Colonic mucosa (tissue), 4 donors: ENCODE data around the gene HID1. TPM values are rescaled to one million over a fixed set of nuclear protein-coding genes. Genes with fewer than 3 reads are reported as not detected.
"Not testable (repeated sequence)": the region's sequence is repeated elsewhere in the genome, so short reads cannot be mapped to it uniquely, and the experiment has no call there.

Experiments
- DNase-seq: peaks from one replicate; pipeline ENCODE4 v3.0.0-alpha.2; 2020
- H3K27ac ChIP-seq: fragments of 200-600 bp; one replicate; pipeline ENCODE4 v1.8.0; 2021
- H3K27me3 ChIP-seq: fragments of 200-600 bp; one replicate; pipeline ENCODE4 v1.8.0; 2021
- H3K36me3 ChIP-seq: fragments of 200-600 bp; one replicate; pipeline ENCODE4 v1.8.0; 2021
- H3K4me1 ChIP-seq: fragments of 200-600 bp; one replicate; pipeline ENCODE4 v1.8.0; 2021; ENCODE audit warnings: mild to moderate bottlenecking
- H3K4me3 ChIP-seq: fragments of 200-600 bp; one replicate; pipeline ENCODE4 v1.8.0; 2021
- H3K9ac ChIP-seq, 2 donors: one replicate each; pipeline ENCODE4 v1.7.0; 2013; ENCODE audit warnings: control low read depth in 2 of 2, low read depth in 2 of 2, low read length in 2 of 2
- H3K9me3 ChIP-seq: fragments of 200-600 bp; one replicate; pipeline ENCODE4 v1.8.0; 2021
- CTCF ChIP-seq: fragments of 200-600 bp; IDR thresholded peaks from one replicate; pipeline ENCODE4 v1.8.0; 2022; ENCODE audit warnings: antibody characterized with exemption, mild to moderate bottlenecking
- intact Hi-C: fragments of 100-400 bp; cut with DNase I; formaldehyde crosslinking; loops from one replicate; pipeline ENCODE4 v1.14.1; 2022
- total RNA-seq, 2 donors: library from RNA; stranded (reverse); fragmentation: NEBNext Ultra II Directional in 1 of 2; extraction: Animal tissue kit (Norgen Biotek cat#: 25700) in 1 of 2; gene quantifications; one replicate each; pipeline ENCODE4 v1.2.1, GENCODE V29; 2021
- donor health status: healthy.
- donor health status: DM: no; HTN: no; CAD: no.
- donor health status: DM: no; HTN: no; CAD: no.

HID1 gene
- total RNA-seq, 2 donors from 2014 or later = 47.8 to 54.8 TPM

- Histone ChIP-seq H3K36me3 (no peaks in the 10 kb centered on the region), H3K27ac (peak within 1 kb of the TSS; percentile 79), H3K9ac (peak within 1 kb of the TSS; percentile 68 to 81), H3K9me3 (no peaks in the 10 kb centered on the region), H3K27me3 (no peaks in the 10 kb centered on the region), H3K4me1 (peaks cover 3% of the 10 kb centered on the region), H3K4me3 (peak within 1 kb of the TSS; percentile 66)
- intact Hi-C loops = no loop called here
- DNase-seq = peak; percentile 98
- TF ChIP-seq CTCF = no peak
These were observed 14.9 kb upstream of the HID1 start, which contains the start of gene CDR2L for GRCh38 chr17:74987418-74987908. TSS of gene CDR2L (plus strand) at chr17:74987632. CDS start at chr17:74988044, 412 bp downstream.

GRCh38 chr17:74986206-74986576, 13.6 kb upstream of the HID1 start:
- no peak for TF ChIP-seq CTCF
- DNase-seq = no peak
- intact Hi-C loops = no loop called here
- Histone ChIP-seq H3K36me3 (no peaks in the 10 kb centered on the region), H3K9ac (no peak overlapping the region), H3K27me3 (no peaks in the 10 kb centered on the region), H3K9me3 (no peaks in the 10 kb centered on the region), H3K4me1 (peaks cover 9% of the 10 kb centered on the region), H3K27ac (no peak overlapping the region), H3K4me3 (no peak overlapping the region)

GRCh38 chr17:74982663-74983313, 10.2 kb upstream of the HID1 start:
- intact Hi-C loops, H3K9me3 ChIP-seq, H3K36me3 ChIP-seq, DNase-seq, H3K4me1 ChIP-seq, H3K27me3 ChIP-seq: not testable (repeated sequence)
- Histone ChIP-seq H3K27ac (peak overlapping the region; percentile 66), H3K4me3 (peak overlapping the region; percentile 53), H3K9ac (peak overlapping the region; percentile 85 to 91)

- H3K36me3 ChIP-seq = no peaks in the 10 kb centered on the region
- H3K27ac ChIP-seq = peak overlapping the region; percentile 66
- no peaks in the 10 kb centered on the region for H3K27me3 ChIP-seq
- peaks cover 6% of the 10 kb centered on the region for H3K4me1 ChIP-seq
- intact Hi-C loops = no loop called here
- peak; percentile 75 for DNase-seq
- no peaks in the 10 kb centered on the region for H3K9me3 ChIP-seq
- H3K4me3 ChIP-seq = peak overlapping the region; percentile 53
- H3K9ac ChIP-seq = peak overlapping the region; percentile 85 to 91
- no peak for TF ChIP-seq CTCF
These were observed 9.6 kb upstream of the HID1 start for GRCh38 chr17:74981979-74982662.

- no peak for TF ChIP-seq CTCF
- peak overlapping the region; percentile 53 for H3K4me3 ChIP-seq
These were observed 8.9 kb upstream of the HID1 start for GRCh38 chr17:74981318-74981978.

More at GRCh38 chr17:74981318-74981978, 8.9 kb upstream of the HID1 start:
- Histone ChIP-seq H3K36me3 (no peaks in the 10 kb centered on the region), H3K4me1 (peaks cover 6% of the 10 kb centered on the region), H3K27ac (peak overlapping the region; percentile 66), H3K9ac (peak overlapping the region; percentile 85 to 91), H3K9me3 (no peaks in the 10 kb centered on the region), H3K27me3 (no peaks in the 10 kb centered on the region)
- intact Hi-C loops = no loop called here
- no peak for DNase-seq
